Ramos (cell line): ENCODE results near the gene KCTD6.
"Not testable (repeated sequence)": the region's sequence is repeated elsewhere in the genome, so short reads cannot be mapped to it uniquely, and the experiment has no call there.

Experiments
- in situ Hi-C: fragments of 300-500 bp; cut with MboI; formaldehyde crosslinking; loops from one replicate; pipeline ENCODE4 v1.14.3; 2022; ENCODE audit warnings: low sequenced_read_pairs; ENCODE audit not compliant: unreplicated experiment

The KCTD6 gene

DNA sequence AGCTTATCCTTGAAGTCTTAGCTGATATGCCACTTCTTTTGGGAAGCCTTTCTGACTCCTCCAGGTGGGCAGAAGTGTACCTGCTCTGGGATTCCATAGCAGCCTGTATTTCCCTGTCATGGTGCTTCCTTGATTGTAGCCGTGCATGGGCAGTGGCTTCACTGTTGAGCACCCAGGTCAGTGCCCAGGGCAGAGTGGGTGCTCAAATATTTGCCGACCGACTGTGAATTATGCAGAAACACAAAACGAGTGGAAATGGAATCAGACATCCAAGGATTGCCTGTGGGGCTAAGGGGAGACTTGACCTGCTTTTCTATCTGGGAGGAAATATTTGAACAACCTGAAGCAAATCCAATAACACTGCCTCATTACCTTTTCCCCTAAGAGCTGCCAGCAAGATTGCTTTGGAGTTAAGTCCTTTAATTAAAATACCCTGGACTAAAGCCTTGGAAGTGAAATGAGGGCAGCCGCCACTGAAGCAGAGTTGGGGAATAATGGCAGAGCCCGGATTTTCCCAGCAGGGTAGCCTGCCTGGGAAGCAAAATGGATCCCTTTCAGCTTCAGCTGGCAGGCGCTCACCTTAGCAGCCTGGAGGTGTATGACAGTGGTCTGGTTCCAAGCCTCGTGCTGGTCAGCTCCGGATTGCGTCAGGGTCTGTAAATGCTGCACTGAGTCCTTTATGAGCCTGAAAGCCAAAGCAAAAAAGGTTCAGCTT, 30.2 kb downstream of the KCTD6 start:
- in situ Hi-C loops, result no loop called here

DNA sequence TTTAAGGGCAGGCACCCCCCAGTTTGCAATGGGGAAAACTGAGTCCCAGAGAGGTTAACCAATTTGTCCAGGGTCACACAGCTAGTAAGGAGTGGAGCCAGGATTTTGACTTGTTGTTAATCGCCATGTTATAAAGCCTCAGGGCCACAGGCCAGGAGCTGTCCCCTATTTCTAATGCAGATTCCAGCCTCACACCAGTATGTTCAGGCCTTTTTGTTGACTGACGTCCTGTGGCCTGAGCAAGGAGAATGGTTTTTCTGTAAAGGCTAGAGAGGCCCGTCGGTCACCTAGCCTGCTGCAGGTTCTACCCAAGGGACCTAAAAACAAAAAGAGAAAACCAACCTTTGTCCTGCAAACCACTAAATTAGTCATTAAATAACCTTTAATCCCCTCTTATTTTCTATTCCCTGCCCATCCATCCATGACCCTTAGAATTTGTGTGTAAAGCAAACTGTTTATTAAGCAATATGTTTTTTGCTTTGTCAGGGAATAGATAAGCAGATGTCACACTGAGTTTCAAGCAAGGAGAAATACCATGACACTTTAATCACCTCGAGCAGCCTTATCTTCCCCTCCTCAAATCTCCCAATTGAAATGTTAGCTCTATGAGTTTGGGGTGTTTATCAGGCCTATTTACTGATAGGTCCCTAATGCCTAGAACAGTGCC, 31.0 kb downstream of the KCTD6 start:
- in situ Hi-C loops, result no loop called here

DNA sequence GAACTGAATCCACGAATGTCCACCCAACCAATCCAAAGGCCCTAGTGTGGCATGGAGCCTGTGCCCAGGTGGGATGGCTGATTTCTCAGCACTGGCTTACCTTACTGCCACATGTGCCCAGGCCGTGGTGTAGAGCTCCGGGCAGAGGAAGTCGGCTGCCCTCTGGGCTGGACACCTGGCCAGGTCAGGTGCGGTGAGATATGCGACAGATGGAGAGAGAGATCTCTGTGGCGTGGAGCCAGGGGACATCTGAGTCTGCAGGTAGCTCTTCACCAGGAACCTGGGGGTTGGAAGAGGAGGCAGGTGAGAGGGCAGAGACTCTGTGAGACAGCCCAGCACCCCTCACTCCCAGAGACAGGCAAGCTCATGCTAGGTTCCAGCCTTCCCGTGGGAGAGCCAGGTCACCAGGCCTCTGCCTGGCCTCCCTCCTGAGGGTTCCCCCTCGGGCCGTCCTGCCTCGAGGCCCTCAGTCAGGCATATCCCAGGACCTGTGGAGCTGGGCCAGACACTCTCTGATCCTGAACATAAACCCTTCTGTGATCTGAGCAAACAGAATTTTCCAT, 32.5 kb downstream of the KCTD6 start:
- in situ Hi-C loops, result no loop called here

DNA sequence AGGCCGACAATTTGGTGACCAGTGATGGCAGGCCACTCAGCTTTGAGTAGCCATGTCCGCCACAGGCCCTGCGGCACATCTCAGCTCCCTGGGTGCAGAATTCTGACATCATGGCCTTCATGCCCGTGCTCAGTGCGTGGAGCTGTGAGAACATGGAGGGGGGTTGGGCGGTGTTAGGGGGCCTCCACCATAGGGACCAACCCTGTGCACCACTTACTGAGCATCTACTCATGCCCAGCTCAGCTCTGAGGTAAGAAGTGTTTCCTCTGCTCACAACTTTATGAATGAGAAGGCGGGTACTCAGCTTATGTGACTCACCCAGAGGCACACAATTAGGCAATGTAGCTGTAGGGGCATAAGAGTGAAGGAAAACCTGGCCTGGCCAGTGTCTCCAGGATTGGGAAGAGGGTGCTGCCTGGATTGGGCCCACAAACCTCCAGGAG, 34.6 kb downstream of the KCTD6 start:
- in situ Hi-C loops, result no loop called here

DNA sequence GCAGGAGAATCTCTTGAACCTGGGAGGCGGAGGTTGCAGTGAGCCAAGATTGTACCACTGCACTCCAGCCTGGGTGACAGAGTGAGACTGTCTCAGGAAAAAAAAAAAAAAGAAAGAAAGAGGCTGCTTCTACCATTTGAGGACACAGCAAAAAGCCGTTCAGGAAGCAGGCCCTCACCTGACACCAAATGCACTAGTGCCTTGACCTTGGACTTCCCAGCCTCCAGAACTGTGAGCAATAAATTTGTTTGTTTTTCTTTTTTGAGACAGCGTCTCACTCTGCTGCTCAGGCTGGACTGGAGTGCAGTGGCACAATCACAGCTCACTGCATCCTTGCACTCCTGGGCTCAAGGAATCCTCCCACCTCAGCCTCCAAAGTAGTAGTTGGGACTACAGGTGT, 35.5 kb downstream of the KCTD6 start:
- in situ Hi-C loops, result not testable (repeated sequence)

DNA sequence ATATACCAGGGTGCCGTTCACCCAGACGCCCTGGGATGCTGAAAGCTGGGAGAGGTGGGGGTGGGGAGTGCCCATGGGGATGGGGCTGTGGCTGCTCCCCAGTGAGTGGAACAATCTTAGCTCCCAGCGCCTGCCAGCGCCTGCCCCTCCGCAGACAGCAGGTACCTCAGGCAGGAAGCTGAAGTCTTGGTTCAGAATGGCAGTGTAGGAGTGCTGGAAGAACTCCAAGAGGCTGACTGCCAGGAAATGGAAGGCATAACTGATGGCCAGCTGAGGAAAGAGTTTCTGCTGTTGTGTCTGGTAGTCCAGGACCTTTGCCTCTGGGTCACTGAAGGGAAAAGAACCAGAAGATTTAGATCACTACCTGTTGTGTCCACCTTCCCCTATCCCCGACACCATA, 36.7 kb downstream of the KCTD6 start:
- in situ Hi-C loops, result no loop called here

DNA sequence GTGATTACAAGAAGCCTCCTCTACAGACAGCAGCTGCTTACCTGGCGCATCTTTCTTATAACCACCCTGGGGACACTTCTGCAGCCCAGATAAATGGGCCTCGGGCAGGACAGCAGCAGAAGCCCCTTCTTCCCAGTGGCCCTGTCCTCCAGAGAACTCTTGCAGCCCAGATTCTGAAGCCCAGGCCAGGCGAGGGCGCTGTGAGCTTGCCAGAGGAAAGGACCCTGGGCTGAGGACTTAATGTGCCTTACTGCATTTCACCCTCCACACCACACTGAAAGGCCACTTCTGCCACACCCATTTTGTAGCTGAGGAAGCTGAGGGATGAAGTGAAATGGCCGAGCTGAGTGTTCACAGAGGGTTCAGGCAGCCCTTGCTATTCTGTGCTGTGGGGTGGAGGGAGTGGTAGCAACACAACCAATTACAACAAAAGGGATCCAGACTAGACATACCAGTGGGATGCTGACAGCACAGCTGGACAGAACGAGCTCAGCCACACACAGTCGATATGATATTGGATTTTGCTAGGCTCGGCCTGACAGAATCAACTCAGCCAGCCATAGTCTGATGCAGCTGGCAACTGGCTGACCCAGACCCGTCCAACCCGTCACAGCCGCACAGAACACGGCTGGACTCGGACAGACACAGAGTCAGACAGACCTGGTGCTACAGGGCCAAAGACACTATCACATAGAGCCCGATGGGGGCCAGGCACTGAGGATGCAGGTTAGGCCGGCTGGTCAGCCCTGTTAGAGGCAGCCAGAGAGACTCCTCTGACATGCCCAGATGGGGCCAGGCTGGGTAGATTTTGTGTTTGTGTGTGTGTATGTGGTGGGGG, 37.8 kb downstream of the KCTD6 start:
- in situ Hi-C loops, result loop anchor here (5.0 kb wide), 2 partner anchors 222 to 347 kb away; partner anchors contain the start of genes HTD2 and RPP14

DNA sequence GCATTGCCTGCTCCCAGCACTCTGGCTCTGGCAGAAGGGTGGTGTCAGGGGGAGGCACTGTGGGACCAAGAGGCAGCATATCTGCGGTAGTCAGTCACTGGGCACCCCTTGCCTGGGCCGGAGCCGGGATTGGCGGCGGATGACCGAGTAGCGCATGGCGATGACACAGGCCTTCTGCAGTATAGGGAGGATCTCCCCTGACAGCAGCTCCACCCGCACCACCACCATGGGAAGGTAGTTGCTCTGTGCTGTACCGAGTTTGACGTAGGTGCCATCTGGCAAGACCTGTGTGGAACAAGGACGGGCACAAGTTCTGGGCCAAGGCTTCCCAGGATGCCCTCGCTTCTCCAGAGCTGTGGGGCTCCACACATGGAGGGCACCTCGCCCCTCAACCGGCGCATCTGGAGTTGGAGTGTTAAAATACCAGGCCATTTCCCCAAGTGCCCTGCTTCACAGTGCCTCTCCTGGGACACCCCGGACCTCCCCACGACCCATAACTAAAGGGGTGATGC, 38.5 kb downstream of the KCTD6 start:
- in situ Hi-C loops, result loop anchor here (5.0 kb wide), 2 partner anchors 223 to 348 kb away; partner anchors contain the start of genes HTD2 and RPP14

DNA sequence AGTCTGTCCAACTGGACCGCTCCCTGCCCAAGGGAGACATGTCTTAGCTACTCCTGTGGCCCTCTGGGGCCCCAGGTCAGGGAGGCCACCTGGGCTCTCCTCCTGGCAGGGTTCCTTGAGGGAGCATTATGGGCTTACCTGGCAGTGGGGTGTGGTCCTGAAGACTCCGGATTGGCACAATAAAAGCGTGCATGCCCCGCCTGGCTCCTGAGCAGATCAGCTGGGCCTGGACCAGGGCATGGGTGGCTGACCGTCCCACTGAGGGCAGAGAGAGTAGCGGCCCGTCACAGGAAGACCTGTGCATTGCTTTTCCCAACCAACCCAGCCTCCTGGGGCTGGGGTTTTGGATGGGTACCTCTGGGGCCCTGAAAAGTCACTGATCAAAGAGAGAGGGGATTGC, 39.7 kb downstream of the KCTD6 start:
- in situ Hi-C loops, result loop anchor here (5.0 kb wide), 2 partner anchors 224 to 349 kb away; partner anchors contain the start of genes HTD2 and RPP14

DNA sequence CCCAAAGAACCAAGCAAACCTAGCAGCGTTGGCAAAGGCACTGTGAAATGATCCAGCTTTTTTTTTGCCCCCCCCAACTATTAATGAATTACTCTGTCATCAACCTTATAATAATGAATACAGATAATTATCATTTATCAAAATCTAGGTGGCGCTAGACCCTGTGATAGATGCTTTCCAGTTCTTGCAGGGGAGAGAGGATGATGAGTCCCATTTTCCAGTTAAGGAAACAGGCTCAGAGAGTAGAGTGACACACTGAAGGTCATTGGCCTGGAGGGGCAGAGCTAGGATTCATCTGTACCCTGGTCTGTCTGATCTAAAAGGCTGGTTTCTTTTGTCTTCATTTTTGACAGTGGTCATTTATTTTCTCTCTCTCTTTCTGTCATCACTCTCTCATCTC, 40.1 kb downstream of the KCTD6 start:
- in situ Hi-C loops, result loop anchor here (5.0 kb wide), 2 partner anchors 225 to 350 kb away; partner anchors contain the start of genes HTD2 and RPP14

DNA sequence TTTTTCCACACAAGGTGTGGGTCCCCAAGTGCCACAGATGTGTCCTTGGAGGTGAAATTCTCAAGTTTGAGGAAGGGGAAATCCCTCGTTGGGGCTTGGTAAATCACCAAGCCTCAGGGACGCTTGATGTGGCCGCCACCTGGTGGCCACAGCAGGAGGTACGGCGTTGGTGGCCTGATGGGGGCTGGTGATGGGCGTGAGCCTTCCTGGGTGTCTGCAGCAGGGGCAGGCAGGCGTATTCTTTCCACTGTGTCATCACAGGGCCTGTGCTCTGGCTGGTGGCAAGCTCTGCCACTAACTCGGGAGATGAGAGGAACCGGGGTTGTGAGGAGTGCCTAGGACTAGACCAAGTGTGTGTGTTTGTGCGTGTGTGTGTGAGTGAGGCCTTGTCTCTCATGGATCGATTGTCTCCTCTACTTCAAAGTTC, 40.9 kb downstream of the KCTD6 start:
- in situ Hi-C loops, result loop anchor here (5.0 kb wide), 2 partner anchors 226 to 351 kb away; partner anchors contain the start of genes HTD2 and RPP14

DNA sequence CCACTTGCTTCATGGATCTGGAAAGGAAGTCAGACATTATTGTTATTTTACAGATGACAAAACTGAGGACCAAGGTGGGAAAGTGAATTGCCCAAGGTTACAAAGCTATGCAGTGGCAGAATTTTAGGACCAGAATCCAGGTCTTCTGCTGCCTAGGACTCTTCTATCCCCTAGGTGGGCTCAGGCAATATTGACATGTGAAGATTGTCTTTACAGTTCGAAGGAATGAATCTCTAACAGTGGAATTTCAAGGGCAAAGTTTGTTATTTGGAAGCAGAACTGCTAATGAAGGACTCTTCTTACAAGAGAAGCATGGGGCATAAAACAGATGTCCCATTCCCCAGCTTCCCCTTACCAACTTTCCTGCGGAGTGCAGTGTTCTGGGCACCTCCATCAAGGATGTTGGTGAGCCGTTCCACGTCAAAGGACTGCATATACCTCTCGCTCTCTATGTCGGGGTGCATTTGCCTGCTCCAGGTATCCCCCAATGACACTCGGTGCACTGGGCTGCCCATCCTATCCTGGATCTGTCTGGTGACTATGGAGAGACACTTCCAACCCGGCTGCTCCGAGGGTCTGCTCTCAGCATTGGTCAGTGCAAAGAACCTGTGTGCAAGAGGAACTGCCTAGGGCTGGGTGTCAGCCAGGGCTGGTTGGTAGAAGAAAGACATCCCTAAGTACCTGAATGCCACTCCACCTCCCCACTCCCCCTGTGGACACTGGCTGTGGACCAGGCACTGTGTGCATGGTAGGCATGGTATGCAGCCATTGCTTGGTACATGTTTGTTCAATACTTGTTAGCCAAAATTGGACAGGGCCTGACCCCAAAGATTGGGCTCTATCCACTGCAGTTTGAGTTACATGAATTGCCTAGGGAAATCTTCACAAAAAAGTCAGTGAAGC, 42.9 kb downstream of the KCTD6 start:
- in situ Hi-C loops, result loop anchor here (5.0 kb wide), 2 partner anchors 228 to 353 kb away; partner anchors contain the start of genes HTD2 and RPP14

DNA sequence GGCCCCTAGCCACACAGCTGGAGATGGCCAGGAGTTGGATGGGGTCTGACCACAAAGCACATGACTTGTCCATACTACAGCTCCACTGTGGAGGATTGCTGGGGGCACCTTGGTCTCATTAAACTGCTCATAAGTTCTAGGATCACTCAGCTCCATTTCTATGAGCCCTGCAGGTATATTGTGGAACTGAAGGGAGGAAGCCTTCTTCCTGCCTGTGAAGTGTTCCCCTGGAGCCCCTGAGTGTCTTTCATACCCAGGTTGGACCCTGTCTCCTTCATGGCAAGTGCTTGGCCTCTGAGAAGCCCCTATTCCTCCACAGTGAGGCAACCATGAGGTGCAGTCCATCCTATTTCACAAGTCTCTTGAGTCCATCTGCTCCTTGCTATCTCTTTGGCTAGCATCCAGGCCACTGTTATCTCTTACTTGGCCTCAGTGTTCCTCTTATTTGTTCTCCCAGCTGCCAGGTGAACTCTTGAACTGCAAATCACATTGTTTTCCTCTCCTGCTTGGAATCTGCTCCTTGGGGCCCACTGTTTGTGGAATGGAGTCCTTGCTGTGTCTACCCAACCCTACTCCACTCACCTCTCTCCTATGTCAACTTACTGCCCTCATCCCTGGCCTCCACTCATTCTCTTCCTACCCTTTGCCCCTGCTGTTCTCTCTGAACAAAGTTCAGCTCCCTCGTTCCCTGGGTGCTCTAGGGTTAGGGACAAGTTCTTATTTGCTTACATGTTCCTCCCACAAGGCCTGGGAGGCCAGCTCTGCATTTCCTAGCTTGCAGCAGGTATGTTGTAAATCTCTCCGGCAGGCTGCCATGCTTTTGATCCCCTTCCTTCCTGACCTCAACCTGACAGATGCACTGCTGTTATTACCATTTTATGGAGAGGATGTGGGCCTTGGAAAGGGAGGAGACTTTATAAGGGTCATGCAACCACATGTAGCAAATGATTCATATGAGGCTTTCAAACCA, 43.9 kb downstream of the KCTD6 start:
- in situ Hi-C loops, result no loop called here

DNA sequence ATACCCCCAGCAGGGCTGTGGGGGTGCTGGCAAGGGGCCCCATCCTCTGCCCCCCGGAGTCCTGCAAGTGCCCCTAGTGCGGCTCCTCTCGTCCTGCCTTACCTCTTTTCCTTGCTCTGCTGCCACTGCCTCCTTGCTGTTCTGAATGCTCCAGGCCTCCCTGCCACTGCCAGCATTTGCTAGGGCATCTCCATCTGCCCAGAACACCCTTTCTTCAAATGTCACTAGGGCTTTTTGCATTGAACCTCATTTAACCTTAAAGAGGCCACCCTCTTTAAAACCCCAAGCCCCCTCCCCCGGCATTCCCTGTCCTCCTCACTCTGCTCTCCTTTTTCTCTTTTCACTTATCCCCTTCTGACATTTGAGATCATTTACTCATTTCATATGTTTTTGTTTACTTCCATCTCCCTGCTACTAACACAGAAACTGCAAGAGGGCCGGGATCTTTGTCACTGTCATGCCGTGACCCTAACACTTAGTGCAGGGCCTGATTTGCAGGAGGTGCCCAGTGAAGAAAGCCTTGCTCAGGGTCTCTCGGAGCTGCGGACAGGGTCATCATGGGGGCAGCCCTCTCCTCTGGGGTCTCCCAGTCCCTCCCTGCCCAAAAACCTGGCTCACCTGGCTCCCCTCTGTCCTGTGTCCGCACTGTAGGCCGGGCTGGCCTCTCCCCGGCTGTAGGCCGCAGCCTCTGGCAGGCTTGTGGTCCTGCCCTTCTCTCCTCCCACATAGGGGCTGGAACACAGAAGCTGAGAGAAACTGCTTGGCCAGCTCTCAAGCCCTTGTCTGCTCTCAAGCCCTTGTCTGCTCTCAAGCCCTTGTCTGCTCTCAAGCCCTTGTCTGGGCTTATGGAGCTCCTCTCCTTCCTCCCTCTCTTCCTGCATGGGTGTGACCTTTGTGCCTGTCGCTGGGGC, 44.9 kb downstream of the KCTD6 start, which contains the start of gene ACOX2:
TSS of gene ACOX2 (minus strand) at position 690 of the 911 bp plus-strand sequence. CDS start 2,084 bp downstream, outside the sequence.
- in situ Hi-C loops, result no loop called here

DNA sequence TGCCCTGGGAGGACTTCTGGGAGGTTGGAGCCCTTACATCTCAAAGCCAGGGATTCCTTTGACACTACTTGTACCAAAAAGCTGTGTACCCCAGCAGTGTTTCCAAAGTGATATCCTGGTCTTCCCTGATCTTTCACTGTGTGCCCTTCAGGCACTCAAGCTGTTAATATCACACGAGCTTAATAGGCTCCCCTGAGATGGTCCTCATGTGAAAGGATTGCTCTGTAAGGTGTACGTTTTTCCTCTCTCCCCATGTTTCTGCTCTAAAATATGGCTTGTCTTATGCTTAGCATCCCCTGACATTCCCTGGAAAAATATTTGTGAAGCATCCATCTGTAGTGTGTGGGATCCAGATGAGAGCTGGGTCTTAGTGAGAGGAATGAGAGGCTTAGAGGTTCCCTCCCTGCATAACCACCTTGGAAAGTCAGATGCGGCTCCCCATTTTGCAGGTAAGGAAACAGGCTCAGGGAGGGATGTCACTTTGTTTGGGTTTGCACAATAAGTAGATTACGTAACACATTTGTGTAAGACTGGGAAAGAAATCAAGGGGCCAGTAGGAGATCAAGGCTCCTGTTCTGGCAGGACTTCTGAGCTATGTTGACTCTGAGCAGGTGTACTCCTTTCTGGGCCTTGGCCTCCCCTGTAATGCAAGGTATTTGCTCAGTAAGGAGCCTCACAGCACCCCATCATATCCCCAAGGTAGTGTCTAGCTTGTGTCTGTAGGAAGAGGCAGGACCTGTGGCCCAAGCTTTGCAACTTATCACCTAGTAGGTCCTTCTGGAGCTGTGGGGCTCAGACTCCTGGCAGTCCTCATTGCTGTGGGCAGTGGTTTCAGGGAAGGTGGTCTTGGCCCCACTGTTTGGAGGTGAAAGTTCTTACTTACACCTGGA, 45.8 kb downstream of the KCTD6 start:
- in situ Hi-C loops, result no loop called here

DNA sequence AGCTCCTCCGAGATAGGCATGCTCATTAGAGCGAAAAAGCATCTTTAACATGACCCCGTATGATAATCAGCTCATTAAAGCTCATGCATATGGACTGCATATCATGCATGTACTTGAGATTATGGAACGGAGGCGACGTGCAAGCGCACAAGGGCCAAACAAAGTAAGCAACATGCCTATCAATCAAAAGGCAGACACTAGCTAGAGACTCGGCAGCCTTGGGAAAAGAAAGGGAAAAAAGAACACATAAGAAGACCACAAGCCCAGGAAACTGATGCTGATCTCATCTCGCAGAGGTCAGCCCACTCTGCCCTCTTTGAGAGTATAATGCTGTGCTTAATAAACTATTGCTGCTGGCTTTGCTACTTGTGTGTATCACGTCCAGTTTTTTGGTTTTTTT, 47.7 kb downstream of the KCTD6 start:
- in situ Hi-C loops, result no loop called here
